DMS 273 (cell line): ENCODE data around the gene RHBDF1.
"Not testable (repeated sequence)": the region's sequence is repeated elsewhere in the genome, so short reads cannot be mapped to it uniquely, and the experiment has no call there.

Experiments
- DNase-seq: peaks from one replicate; lab custom pipeline; 2025; ENCODE audit not compliant: unreplicated experiment; lab: John Stamatoyannopoulos, UW

RHBDF1 gene

GRCh38 chr16:60929-61878 lies 11.2 kb downstream of the RHBDF1 start:
- no peak for DNase-seq

DNA sequence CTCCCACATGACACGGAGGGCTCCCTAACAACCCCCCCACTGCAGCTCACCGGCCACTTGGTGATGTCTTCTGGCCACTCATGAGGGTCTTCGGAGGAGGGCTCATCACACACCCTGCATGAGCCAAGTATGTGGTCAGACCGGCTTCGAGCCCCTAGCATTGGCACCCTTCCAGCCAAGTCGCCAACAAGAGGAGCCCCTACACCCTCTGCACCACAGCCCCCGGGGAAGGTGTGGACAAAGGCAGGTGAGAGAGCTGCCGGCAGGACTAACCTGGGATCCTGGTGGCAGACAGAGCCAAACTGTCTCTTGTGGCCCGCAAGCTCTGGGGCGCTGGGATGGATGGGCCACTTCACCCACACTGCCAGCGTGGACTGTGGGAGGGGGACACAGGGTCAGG lies 12.3 kb downstream of the RHBDF1 start:
- no peak for DNase-seq

DNA sequence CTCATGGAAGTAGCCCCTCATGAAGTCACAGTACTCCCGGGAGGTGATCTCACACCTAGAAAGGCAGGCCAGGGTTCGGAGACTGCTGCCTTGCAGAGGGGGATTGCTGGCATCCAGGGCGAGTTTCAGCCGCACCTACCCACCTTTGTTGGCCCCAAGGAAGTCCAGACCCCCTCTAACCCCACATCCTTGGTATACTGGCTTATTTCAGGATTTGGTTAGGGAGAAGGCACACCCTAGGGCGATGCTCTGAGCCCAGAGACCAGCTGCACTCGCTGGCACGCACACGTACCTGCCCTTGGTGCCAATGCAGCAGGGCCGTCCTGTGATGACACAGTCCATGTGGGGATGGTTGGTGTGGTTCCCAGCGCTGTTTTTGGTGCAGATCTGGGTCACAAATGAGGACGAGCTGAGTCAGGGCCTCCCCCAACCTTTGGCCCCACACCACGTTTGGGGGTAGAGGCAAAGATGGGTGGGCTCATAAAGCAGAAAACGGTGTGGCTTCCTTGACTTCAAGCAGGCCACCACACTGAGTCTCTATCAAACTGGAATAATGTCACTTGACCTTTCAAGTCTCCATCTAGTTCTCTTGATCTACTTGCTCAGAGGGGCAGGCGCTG lies 12.9 kb downstream of the RHBDF1 start:
- DNase-seq, result no peak

GRCh38 chr16:58491-59439 lies 13.7 kb downstream of the RHBDF1 start:
- DNase-seq, result no peak

DNA sequence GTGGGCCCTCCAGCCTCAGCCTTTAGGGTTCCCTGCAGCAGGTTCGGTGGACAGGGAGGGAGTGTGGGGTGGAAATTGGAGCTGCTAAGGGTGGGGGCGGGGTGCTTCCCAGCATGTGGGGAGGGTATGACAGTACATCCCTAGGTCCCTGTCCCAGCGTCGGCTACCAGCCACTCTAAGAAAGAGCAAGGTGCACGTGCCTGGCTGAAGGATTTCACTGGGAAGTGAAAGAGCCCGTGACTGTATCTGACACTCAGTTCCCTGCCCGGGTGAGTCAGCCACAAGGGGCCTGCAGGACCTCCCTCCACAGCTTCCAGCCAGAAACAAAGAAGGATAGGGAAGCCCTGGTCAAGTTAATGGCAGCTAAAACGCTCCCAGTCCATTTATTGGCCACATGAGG lies 14.7 kb downstream of the RHBDF1 start:
- no peak for DNase-seq

DNA sequence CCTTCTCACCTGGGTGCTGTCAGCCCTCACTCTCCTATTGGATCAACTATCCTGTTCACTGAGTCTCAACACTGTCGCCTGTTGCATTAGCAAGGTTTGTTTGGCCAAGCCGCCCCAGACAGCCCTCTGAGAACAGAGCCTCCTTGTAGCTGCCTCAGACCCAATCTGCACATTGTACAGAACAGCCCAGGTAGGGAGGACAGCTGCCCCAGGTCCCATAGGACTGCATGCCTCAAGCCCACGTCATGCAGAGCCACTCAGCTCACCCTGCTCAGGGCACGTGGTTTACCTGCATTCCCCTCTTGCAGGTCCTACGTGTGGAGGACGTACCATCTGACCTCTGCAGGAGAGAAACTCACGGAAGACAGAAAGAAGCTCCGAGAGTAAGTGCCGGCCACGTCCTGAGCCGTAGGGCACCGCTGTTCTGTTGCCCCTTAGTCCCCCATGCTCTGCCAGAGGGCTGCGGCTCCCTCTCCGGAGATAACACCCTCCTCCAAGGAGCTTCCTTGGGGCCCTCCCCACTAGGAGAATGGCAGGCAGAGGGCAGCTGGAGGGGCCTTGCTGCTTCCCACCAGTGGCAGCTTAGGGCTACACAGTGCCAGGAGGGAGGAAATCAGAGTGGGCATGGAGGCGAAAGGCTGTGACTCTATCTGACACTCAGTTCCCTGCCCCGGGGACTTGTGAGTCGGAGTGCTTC lies 16.1 kb downstream of the RHBDF1 start:
- no peak for DNase-seq

- DNase-seq, result no peak
Observed at GRCh38 chr16:55571-56136, 16.8 kb downstream of the RHBDF1 start.

DNA sequence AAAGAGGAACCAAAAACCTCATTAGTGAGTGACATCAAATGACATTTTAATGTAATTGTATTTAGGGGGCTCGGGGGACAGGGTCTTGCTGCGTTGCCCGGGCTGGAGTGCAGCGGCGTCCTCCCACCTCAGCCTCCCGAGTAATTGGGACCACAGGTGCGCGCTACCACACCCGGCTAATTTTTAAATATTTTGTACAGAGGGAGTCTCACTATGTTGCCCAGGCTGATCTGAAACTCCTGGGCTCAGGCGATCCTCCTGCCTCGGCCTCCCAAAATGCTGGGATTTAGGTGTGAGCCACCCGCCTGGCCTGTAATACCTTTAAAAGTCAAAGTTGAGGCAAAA lies 18.2 kb downstream of the RHBDF1 start:
- DNase-seq, result no peak

GRCh38 chr16:53346-54236 lies 18.8 kb downstream of the RHBDF1 start, which contains the start of the genes POLR3K and SNRNP25:
TSS of gene POLR3K (minus strand) at chr16:53608. CDS start at chr16:53586, 22 bp downstream.
TSS of gene SNRNP25 (plus strand) at chr16:53828. CDS start at chr16:54017, 189 bp downstream.
- DNase-seq, result peak; percentile 99

DNA sequence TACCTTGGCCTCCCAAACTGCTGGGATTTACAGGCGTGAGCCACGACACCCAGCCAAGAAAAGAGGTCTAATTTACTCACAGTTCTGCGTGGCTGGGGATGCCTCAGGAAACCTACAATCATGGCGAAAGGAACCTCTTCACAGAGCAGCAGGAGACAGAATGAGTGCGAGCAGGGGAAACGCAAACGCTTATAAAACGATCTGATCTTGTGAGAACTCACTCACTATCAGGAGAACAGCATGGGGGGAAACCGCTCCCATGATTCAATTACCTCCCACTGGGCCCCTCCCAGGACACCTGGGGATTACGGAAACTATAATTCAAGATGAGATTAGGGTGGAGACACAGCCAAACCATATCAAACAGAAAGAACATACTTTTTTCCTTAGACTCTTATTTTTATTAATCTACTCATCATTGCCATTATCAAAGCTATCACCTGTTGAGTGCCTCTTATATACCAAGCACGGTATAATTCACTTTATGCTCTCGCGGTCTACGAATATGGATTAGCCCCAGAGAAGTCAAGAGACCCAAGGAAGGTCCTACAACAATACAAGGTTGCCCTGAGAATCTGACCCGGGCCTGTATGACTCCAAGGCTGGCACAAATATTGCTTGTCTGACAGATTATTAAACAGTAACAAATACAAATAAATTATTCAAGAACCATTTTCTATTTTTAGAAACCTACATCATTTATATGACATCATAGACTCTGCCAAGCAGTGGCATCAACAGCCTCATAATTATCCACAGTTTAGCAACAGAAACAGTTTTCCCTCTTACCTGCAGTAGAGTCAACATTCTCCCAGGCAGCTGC lies 21.5 kb downstream of the RHBDF1 start:
- no peak for DNase-seq

GRCh38 chr16:47234-47633 lies 25.2 kb downstream of the RHBDF1 start:
- DNase-seq, result no peak

- not testable (repeated sequence) for DNase-seq
Observed at GRCh38 chr16:46510-46909, 25.9 kb downstream of the RHBDF1 start.

DNA sequence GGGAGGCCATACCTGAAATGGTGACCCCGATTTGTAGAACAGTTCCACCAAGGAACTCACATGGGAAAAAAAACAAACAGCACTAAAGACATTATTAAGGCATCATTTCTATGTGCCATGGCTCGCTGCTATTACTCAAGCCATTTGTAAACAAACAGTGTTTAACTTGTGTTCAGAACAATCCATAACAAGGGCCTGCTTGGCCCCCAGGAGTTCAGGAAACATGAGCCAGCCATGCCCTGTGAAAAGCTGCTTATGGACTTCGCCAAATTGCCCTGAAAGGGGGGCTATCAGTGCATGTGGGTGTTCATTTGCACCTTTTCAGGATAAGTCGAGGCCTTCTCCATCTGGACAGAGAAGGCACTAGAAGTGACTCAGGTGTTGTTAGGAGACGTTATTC lies 27.0 kb downstream of the RHBDF1 start:
- DNase-seq, result no peak

- DNase-seq, result no peak
Observed at GRCh38 chr16:44655-45054, 27.8 kb downstream of the RHBDF1 start.

- DNase-seq, result no peak
Observed at GRCh38 chr16:43294-43693, 29.1 kb downstream of the RHBDF1 start.

DNA sequence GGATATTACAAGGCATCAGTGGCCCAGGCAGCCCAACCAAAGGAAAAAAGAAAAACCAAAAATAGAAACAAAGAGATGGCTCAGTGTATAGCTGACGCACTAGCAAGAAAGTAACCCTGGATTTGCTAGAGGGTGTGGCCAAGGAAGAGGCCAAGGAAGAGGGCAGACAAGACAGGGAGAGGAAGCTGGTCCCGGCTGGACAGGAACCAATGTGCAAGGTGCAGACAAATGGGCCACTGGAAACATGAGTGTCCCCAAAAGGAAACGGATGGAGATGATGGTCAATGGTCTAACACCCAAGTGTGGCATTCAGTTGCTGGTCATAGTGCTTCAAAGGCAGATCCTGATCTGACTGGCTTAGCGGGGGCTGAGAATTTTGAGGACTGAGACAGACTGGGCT lies 29.7 kb downstream of the RHBDF1 start:
- no peak for DNase-seq

DNA sequence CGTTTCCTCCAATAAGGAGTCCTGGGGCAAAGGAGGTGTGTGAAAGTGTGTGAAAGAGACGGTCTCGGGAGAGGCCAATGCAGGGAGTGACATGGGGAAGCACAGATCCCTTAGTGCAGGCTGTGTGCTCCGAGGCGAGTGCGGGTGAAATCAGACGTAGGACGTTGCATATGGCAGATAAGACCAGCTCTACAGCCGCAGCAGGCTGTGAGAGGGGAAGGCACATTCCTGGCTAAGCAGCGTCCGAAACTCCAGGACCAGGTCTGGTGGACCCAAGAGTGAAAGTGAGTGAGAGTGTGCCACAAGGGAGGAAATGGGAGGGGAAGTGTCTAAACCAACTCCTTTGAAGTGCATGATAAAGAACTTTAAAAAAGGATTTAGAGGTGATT lies 30.4 kb downstream of the RHBDF1 start:
- DNase-seq, result no peak

GRCh38 chr16:41439-42068 lies 30.9 kb downstream of the RHBDF1 start:
- DNase-seq, result no peak
